ENCODE data around the gene PTPN2.

GRCh38 chr18:12891561-12891960 is 7.5 kb upstream of the PTPN2 start:
- no peak for TF ChIP-seq POLR2A (IDR thresholded peaks at IDR 0.05)
- no peak for TF ChIP-seq CTCF (IDR thresholded peaks at IDR 0.05)
